Choroid plexus epithelial cell (primary cell): ENCODE data around the gene DNAJC7.

Experiments used
- DNase-seq: peaks from one replicate; pipeline ENCODE4 v3.0.0-alpha.2; 2010; ENCODE audit warnings: low read depth
- H3K4me3 ChIP-seq: 2 replicates; pipeline ENCODE4 v1.5.1; 2011; ENCODE audit warnings: low read depth, mild to moderate bottlenecking, control low read depth, low read length, moderate library complexity
- CTCF ChIP-seq: conservative IDR thresholded peaks from 2 replicates; pipeline ENCODE4 v1.5.1; 2011; ENCODE audit warnings: low read depth, mild to moderate bottlenecking, control low read depth, inconsistent platforms, low read length, moderate library complexity

Gene DNAJC7

GRCh38 chr17:42016941-42017865, at the start of gene DNAJC7:
Gene DNAJC7, minus strand, starts transcription at chr17:42017439. Its CDS starts 23 bp downstream, at chr17:42017416.
- no peak for TF ChIP-seq CTCF
- H3K4me3 ChIP-seq: peak within 1 kb of the TSS; percentile 100
- DNase-seq: peak; percentile 93

- no peak for TF ChIP-seq CTCF
- H3K4me3 ChIP-seq: no peak overlapping the region
- peak; percentile 33 for DNase-seq
Measured at GRCh38 chr17:42065201-42065600, 48.0 kb upstream of the DNAJC7 start.

- no peak for TF ChIP-seq CTCF
- H3K4me3 ChIP-seq: no peak overlapping the region
- DNase-seq: no peak
Measured at GRCh38 chr17:42062681-42063080, 45.4 kb upstream of the DNAJC7 start.

- no peak overlapping the region for H3K4me3 ChIP-seq
- DNase-seq: no peak
- no peak for TF ChIP-seq CTCF
Measured at GRCh38 chr17:42061646-42062487, 44.6 kb upstream of the DNAJC7 start.

GRCh38 chr17:42060231-42060630, 43.0 kb upstream of the DNAJC7 start:
- TF ChIP-seq CTCF: no peak
- DNase-seq: no peak
- no peak overlapping the region for H3K4me3 ChIP-seq

GRCh38 chr17:42059815-42060214, 42.6 kb upstream of the DNAJC7 start:
- no peak for TF ChIP-seq CTCF
- H3K4me3 ChIP-seq: no peak overlapping the region
- no peak for DNase-seq
